Sigmoid colon (tissue), 7 donors: Measurements from ENCODE around the gene UFM1. TPM values are rescaled to one million over a fixed set of nuclear protein-coding genes. Genes with fewer than 3 reads are reported as not detected.

Source experiments
- DNase-seq: peaks from one replicate; pipeline ENCODE4 v3.0.0-alpha.2; 2019
- H3K27ac ChIP-seq, 4 donors: fragments of 200-600 bp; sonication (generic); one replicate each; pipeline ENCODE4 v1.5.1; 2016 to 2019; ENCODE audit warnings: mild to moderate bottlenecking in 1 of 4
- H3K27me3 ChIP-seq, 3 donors: fragments of 200-600 bp; sonication (generic); one replicate each; pipeline ENCODE4 v1.5.1; 2019; ENCODE audit warnings: mild to moderate bottlenecking in 1 of 3
- H3K36me3 ChIP-seq, 4 donors: fragments of 200-600 bp; sonication (generic); one replicate each; pipeline ENCODE4 v1.5.1; 2016 to 2019
- H3K4me1 ChIP-seq, 4 donors: fragments of 200-600 bp; sonication (generic); one replicate each; pipeline ENCODE4 v1.5.1; 2017 to 2019
- H3K4me3 ChIP-seq, 4 donors: fragments of 200-600 bp; sonication (generic); one replicate each; pipeline ENCODE4 v1.5.1; 2017 to 2019; ENCODE audit warnings: mild to moderate bottlenecking in 2 of 4, moderate library complexity in 1 of 4
- H3K9me3 ChIP-seq, 4 donors: fragments of 200-600 bp in 3 of 4; sonication (generic) in 3 of 4; one replicate each; pipeline versions ENCODE4 v1.5.1 to v1.6.1; 2013 to 2019
- EP300 ChIP-seq, 4 donors: sonication (generic); formaldehyde crosslinking; IDR thresholded peaks; one replicate each; pipeline ENCODE4 v1.6.1; 2017; ENCODE audit warnings: antibody characterized with exemption in 4 of 4
- POLR2A ChIP-seq, 2 donors: fragments of 450-650 bp; IDR thresholded peaks; one replicate each; pipeline ENCODE4 v1.6.1; 2016; ENCODE audit warnings: antibody characterized with exemption in 2 of 2, mild to moderate bottlenecking in 2 of 2, moderate library complexity in 2 of 2
- POLR2AphosphoS5 ChIP-seq, 4 donors: sonication (generic); formaldehyde crosslinking; IDR thresholded peaks; one replicate each; pipeline ENCODE4 v1.6.1; 2017; ENCODE audit warnings: antibody characterized with exemption in 4 of 4
- WGBS, 2 donors: extraction: QIAGEN DNeasy Blood & Tissue Kit; methylation state at CpG; one replicate each; pipeline ENCODE4 v1.1.7; 2013; 5-methylcytosine and 5-hydroxymethylcytosine counted together
- intact Hi-C: fragments of 100-400 bp; cut with DNase I; formaldehyde crosslinking; loops from one replicate; pipeline ENCODE4 v1.15.1; 2023
- polyA plus RNA-seq, 3 donors: library from polyadenylated mRNA; stranded (reverse); fragments of 200-250 nt; gene quantifications; one replicate each; pipeline ENCODE4 v1.2.3, GENCODE V29; 2013
- total RNA-seq, 4 donors: library from RNA; depleted of rRNA; stranded (reverse); fragments of >200 nt; gene quantifications; one replicate each; pipeline ENCODE4 v1.1.0, GENCODE V29; 2016
- TF ChIP-seq, protein P1 (sequence below), 4 experiments: fragments of 450-650 bp in 3 of 4; fragments of 200-600 bp in 1 of 4; IDR thresholded peaks; one replicate each; pipeline ENCODE4 v1.5.1; 2016 to 2019; ENCODE audit warnings: antibody characterized with exemption in 4 of 4, mild to moderate bottlenecking in 3 of 4, moderate library complexity in 2 of 4
- donor health status: healthy with polysubstance abuse.
- donor health status: Bipolar disorder and iron deficiency.
- donor health status: healthy.

The UFM1 gene
- total and polyA plus RNA-seq, 7 donors, result 33.9 to 60.6 (median 50.6) TPM

DNA sequence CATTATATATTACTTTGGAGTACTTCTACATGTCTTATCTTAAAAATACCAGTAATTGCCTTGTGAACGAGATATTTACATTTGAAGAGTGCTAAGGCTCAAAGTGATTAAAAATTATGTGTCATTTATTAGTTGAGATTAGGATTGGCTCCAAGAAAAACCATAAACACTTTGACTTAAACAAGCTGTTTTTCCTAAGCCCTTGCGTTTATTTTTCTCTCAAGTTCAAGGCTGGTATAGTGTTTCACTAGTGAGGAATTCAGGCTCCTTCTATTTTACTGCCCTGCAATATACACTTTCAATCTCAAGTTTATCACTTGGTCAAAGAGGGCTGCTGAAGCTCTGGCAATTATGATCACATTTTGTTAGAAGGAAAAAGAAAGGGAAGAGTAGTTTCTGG lies 49.9 kb downstream of the UFM1 start:
- DNase-seq, result no peak
- H3K4me3 ChIP-seq, result no peak overlapping the region
- no peaks in the 10 kb centered on the region for H3K36me3 ChIP-seq
- intact Hi-C loops, result no loop called here
- 15 to 51% methylated on average over 2 of the region's 2 CpGs for WGBS, 2 donors
- peaks cover 0 to 17% (median 4%) of the 10 kb centered on the region in 4 donors for H3K4me1 ChIP-seq
- no peaks in the 10 kb centered on the region for H3K27me3 ChIP-seq
- TF ChIP-seq EP300 (IDR thresholded peaks at IDR 0.05) (no peak), POLR2AphosphoS5 (IDR thresholded peaks at IDR 0.05) (no peak), POLR2A (IDR thresholded peaks at IDR 0.05) (no peak)
- TF ChIP-seq, protein P1, sequence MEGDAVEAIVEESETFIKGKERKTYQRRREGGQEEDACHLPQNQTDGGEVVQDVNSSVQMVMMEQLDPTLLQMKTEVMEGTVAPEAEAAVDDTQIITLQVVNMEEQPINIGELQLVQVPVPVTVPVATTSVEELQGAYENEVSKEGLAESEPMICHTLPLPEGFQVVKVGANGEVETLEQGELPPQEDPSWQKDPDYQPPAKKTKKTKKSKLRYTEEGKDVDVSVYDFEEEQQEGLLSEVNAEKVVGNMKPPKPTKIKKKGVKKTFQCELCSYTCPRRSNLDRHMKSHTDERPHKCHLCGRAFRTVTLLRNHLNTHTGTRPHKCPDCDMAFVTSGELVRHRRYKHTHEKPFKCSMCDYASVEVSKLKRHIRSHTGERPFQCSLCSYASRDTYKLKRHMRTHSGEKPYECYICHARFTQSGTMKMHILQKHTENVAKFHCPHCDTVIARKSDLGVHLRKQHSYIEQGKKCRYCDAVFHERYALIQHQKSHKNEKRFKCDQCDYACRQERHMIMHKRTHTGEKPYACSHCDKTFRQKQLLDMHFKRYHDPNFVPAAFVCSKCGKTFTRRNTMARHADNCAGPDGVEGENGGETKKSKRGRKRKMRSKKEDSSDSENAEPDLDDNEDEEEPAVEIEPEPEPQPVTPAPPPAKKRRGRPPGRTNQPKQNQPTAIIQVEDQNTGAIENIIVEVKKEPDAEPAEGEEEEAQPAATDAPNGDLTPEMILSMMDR (IDR thresholded peaks at IDR 0.05), result no peak
- H3K27ac ChIP-seq, result no peak overlapping the region
- no peaks in the 10 kb centered on the region for H3K9me3 ChIP-seq

DNA sequence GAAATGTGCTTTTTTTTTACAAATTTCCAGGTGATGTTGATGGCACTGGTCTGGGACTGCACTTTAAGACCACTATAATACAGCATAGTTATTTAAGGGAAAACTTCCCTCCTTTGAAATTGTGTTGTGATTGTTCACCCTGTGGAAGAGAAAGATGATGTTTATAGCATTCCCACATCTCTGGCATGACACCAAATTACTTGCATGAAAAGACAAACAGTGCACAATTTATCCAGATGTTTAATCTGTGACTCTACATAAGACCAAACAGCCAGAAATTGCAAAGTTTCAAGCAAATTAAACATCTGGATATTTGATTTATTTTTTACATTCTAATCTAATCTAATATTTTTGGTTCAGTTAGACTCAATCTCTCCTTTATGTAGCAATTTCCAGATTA lies 51.6 kb downstream of the UFM1 start:
- TF ChIP-seq EP300 (IDR thresholded peaks at IDR 0.05), result no peak
- TF ChIP-seq POLR2AphosphoS5 (IDR thresholded peaks at IDR 0.05), result no peak
- TF ChIP-seq, protein P1 (IDR thresholded peaks at IDR 0.05), result no peak
- TF ChIP-seq POLR2A (IDR thresholded peaks at IDR 0.05), result no peak
- intact Hi-C loops, result no loop called here
- Histone ChIP-seq H3K27ac (no peak overlapping the region), H3K36me3 (no peaks in the 10 kb centered on the region), H3K27me3 (no peaks in the 10 kb centered on the region), H3K4me3 (no peak overlapping the region), H3K4me1 (peaks cover 0 to 17% (median 2%) of the 10 kb centered on the region in 4 donors), H3K9me3 (no peaks in the 10 kb centered on the region)
- DNase-seq, result no peak

DNA sequence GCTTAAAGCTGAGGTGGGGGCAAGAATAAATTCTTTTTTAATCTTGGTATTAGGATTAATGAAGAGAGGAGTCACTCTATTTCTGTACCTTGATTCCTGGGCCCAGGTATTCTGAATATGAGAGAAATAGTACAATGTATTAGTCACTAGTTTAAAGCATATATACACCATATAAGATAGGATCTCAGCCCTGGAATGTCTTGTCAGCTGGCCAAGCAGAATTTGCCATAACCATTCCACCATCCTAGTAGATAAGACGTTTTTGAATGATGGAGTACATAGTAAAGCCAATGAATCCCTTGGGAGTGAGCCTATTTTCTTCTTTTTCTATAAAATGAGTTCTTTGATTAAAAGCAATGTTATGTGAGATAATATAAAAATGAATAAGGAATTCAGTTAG lies 55.6 kb downstream of the UFM1 start:
- Histone ChIP-seq H3K27me3 (no peaks in the 10 kb centered on the region), H3K4me1 (peaks cover 0 to 4% (median 0%) of the 10 kb centered on the region in 4 donors), H3K36me3 (no peaks in the 10 kb centered on the region), H3K9me3 (no peaks in the 10 kb centered on the region), H3K27ac (no peak overlapping the region), H3K4me3 (no peak overlapping the region)
- no peak for DNase-seq
- TF ChIP-seq, protein P1 (IDR thresholded peaks at IDR 0.05), result no peak
- TF ChIP-seq EP300 (IDR thresholded peaks at IDR 0.05) (no peak), POLR2A (IDR thresholded peaks at IDR 0.05) (no peak), POLR2AphosphoS5 (IDR thresholded peaks at IDR 0.05) (no peak)
- intact Hi-C loops, result no loop called here
- WGBS, 2 donors, result 42 to 46% methylated on average over 1 of the region's 1 CpG

DNA sequence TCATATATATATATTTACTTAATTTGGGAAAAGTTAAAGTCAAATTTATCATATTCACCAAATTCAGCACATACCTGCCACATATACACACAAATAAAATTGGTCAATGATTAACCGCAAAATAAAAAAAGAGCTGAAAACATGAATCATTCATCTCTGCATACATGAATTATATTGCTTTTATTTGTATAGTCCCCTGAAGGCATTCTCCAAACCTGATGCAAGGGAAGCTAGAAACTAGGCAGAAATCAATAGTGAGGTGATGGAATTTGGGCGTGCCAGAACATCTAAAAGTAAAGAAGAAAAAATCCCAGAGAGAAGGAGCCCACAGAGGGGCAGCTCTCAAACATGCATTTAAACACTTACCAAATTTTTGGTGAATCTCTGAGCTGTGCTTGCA lies 60.1 kb downstream of the UFM1 start:
- TF ChIP-seq POLR2A (IDR thresholded peaks at IDR 0.05), result no peak
- TF ChIP-seq, protein P1 (IDR thresholded peaks at IDR 0.05), result no peak
- TF ChIP-seq POLR2AphosphoS5 (IDR thresholded peaks at IDR 0.05), result no peak
- no peak for TF ChIP-seq EP300 (IDR thresholded peaks at IDR 0.05)
- Histone ChIP-seq H3K27me3 (no peaks in the 10 kb centered on the region), H3K4me1 (no peaks in the 10 kb centered on the region), H3K36me3 (no peaks in the 10 kb centered on the region), H3K4me3 (no peak overlapping the region), H3K9me3 (no peaks in the 10 kb centered on the region), H3K27ac (no peak overlapping the region)
- intact Hi-C loops, result no loop called here
- DNase-seq, result no peak
- 83 to 90% methylated on average over 2 of the region's 2 CpGs for WGBS, 2 donors

DNA sequence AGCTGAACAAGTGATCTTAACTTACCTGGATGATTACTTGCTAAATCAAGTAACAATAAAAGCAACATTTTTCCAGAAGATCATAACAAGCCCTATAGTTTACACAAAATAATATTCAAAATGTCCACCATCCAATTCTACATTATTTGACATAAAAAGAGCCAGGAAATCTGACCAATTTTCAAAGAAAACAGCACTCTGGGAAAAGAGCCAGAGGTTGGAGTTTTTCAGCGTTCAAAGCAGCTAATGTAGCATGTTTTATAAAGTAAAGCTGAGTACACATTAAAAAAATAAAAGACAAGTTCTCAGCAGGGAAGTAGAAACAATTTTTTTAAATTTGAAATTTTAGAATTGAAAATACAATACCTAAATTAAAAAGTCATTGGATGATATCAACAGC lies 62.6 kb downstream of the UFM1 start:
- TF ChIP-seq POLR2AphosphoS5 (IDR thresholded peaks at IDR 0.05) (no peak), POLR2A (IDR thresholded peaks at IDR 0.05) (no peak), EP300 (IDR thresholded peaks at IDR 0.05) (no peak)
- TF ChIP-seq, protein P1 (IDR thresholded peaks at IDR 0.05), result no peak
- H3K4me3 ChIP-seq, result no peak overlapping the region
- no peak overlapping the region for H3K27ac ChIP-seq
- 61 to 74% methylated on average over 1 of the region's 1 CpG for WGBS, 2 donors
- intact Hi-C loops, result no loop called here
- H3K9me3 ChIP-seq, result no peaks in the 10 kb centered on the region
- DNase-seq, result no peak
- no peaks in the 10 kb centered on the region for H3K27me3 ChIP-seq
- H3K4me1 ChIP-seq, result no peaks in the 10 kb centered on the region
- H3K36me3 ChIP-seq, result no peaks in the 10 kb centered on the region
